GM18517 (cell line): ENCODE results near the gene ACAP2.
A peak's percentile ranks its signal among the peaks of the same experiment; 100 is the strongest.
"Not testable (repeated sequence)": the region's sequence is repeated elsewhere in the genome, so short reads cannot be mapped to it uniquely, and the experiment has no call there.

Source experiments
- ATAC-seq: cut with Tn5 transposase; IDR thresholded peaks from one replicate; pipeline ENCODE4 v1.9.1; 2021; ENCODE audit warnings: mild to moderate bottlenecking, moderate library complexity; ENCODE audit not compliant: unreplicated experiment

ACAP2 gene, protein sequence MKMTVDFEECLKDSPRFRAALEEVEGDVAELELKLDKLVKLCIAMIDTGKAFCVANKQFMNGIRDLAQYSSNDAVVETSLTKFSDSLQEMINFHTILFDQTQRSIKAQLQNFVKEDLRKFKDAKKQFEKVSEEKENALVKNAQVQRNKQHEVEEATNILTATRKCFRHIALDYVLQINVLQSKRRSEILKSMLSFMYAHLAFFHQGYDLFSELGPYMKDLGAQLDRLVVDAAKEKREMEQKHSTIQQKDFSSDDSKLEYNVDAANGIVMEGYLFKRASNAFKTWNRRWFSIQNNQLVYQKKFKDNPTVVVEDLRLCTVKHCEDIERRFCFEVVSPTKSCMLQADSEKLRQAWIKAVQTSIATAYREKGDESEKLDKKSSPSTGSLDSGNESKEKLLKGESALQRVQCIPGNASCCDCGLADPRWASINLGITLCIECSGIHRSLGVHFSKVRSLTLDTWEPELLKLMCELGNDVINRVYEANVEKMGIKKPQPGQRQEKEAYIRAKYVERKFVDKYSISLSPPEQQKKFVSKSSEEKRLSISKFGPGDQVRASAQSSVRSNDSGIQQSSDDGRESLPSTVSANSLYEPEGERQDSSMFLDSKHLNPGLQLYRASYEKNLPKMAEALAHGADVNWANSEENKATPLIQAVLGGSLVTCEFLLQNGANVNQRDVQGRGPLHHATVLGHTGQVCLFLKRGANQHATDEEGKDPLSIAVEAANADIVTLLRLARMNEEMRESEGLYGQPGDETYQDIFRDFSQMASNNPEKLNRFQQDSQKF

DNA sequence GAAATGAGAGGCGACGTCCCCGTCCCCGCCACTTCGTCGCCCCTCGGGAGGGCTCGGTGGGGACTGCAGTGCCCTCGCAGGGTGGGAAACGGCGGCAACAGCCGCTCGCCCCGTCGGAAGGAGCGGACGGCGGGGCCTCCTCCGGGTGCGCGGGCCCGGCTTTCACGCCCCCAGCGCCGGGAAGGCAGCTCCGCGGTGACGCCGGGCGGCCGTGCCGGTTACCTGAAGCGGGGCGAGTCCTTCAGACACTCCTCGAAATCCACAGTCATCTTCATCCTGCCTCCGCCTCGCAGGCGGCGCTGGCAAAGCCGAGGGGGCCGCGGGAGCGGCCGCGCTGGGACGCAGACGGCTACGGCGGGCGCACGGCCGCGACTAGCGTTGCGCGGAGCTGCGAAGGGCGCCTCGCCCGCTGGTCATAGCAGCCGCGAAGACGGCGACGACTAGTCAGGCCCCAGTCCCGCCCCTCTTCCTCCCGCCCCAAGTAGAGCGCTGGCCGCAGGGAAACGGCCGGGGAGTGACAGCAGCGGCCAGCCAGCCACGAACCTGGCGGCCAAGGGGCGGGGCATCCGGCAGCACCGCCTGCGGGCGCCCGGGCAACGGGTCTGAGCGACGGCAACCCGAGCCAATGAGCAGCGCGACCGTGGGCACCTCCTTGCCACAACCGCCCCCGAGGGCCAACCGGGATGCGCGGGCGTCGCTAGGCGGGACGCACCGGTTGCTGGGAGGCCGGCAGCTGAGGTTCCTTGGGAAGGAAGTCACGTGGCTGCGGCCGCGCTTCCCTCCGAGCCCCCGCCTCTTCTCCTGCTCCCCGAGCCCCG lies at the start of gene ACAP2:
Gene ACAP2 (minus strand): TSS at position 448 of the 818 bp plus-strand sequence. CDS start 173 bp downstream, at position 275.
- peak; percentile 87 for ATAC-seq

DNA sequence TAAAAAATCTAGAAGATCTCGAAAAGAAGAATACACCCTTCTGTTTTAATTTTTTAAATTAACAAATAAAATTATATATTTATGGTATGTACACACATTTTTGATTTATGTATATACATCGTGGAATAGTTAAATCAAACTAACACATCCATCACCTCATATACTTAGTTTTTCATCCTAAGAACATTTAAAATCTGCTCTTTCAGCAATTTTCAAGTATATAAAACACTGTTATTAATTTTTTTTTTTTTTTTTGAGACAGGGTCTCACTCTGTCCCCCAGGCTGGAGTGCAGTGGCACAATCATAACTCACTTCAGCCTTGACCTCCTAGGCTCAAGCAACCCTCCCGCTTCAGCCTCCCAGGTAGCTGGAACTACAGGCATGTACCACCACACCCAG lies 32.8 kb upstream of the ACAP2 start:
- ATAC-seq, result no peak

DNA sequence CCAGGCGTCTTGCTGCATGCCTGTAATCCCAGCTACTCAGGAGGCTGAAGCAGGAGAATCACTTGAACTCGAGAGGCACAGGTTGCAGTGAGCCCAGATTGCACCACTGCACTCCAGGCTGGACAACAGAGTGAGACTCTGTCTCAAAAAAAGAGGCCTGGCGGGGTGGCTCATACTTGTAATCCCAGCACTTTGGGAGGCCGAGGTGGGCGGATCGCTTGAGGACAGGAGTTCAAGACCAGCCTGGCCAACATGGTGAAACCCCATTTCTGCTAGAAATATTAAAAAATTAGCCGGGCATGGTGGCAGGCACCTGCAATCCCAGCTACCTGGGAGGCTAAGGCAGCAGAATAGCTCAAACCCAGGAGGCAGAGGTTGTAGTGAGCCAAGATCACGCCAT lies 32.3 kb upstream of the ACAP2 start:
- not testable (repeated sequence) for ATAC-seq

DNA sequence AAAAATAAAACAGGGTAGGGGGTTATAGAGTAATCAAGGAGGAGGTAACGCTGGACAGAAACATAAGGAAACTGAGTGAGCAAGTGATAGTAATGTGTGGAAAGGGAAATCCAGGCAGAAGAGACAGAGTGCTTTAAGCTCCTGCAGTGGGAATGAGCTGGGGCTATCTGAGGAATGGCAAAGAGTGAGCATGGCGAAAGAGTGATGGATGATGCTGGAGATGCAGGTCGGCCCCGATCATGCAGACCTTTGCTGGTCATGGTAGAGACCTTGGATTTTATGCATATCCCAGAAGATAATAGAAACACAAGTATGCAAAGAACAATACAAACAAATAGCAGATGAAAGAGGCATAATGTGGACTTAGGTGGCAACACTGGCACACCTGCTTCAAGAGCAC lies 26.0 kb upstream of the ACAP2 start:
- no peak for ATAC-seq

DNA sequence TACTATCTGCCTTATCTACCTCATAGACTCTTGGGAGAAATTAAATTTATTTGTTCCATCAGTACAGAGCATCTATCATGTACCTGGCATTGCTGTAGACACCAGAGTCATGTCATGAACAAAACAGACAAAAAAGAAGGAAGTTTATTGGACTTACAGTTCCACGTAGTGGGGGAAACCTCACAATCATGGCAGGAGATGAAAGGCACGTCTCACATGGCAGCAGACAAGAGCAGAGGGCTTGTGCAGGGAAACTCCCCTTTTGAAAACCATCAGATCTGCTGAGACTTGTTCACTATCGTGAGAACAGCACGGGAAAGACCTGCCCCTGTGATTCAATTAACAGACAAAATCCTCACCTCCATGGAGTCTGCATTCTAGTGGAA lies 25.6 kb upstream of the ACAP2 start:
- ATAC-seq, result no peak

DNA sequence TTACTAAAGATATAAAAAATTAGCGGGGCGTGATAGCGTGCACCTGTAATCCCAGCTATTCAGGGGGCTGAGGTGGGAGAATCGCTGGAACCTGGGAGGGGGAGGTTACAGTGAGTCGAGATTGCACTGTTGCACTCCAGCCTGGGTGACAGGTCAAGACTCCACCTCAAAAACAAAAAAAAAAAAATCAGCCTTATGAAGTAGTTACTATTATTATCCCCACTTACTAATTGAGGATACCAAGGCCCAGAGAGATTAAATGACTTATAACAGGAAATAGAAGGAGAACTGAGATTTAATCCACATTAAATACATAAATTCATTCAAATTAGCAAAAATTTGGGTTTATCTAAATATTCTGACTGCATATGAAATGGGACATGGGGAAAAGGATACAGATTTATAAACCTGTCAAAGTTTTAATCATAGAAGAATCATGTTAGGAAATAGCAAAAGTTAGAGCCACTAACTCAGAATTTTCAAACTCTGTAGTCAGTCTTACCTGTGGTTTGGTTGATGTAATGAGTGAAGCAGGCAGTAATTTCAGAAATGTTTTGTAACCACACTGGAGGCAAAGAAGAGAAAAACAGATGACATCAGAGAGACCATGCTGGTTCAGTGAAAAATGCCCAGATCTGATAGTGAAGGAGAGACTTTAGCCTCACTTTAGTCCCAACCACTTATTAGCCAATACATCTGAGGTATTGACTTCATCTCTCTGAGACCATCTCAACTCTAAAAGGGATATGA lies 25.0 kb upstream of the ACAP2 start:
- ATAC-seq, result no peak

DNA sequence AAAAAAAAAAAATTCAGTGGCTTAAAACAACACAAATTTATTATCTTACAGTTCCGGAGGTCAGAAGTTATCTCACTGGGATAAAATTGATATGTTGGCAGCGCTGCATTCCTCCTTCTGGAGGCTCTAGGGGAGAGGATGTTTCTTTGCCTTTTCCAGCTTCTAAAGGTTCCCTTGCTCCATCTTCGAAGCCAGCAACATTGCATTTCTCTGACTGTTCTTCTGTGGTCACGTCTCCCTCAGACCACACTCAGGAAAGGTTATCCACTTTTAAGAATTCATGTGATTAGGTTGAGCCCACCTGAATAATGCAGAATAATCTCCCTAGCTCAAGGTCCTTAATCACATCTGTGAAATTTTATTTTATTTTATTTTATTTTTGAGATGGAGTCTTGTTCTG lies 23.4 kb upstream of the ACAP2 start:
- ATAC-seq, result no peak

DNA sequence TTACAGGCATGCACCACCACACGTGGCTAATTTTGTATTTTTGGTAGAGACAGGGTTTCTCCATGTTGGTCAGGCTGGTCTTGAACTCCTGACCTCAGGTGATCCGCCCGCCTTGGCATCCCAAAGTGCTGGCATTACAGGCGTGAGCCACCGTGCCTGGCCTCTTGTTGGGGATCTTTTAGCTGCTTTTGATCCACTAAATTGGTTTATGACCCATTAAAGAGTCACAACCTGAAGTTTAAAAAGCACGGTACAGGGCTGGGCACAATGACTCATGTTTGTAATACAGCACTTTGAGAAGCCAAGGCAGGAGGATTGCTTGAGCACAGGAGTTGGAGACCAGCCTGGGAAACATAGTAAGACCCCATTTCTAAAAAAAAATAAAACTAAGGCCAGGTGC lies 20.1 kb upstream of the ACAP2 start:
- ATAC-seq, result not testable (repeated sequence)

DNA sequence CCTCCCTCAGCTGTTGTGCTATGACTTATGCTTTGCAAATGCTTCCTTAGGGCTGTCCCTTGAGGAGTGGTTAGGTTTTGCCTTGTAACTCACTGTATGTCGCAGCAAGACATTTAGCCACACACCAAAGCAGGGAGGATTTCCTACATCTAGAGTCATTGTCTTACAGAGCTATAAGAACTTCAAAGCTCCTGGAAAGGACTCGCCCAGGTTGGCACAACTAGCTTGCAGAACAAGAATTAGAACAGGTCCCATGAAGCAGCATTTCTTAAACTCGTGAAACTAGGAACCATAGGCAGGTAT lies 19.4 kb upstream of the ACAP2 start:
- no peak for ATAC-seq

DNA sequence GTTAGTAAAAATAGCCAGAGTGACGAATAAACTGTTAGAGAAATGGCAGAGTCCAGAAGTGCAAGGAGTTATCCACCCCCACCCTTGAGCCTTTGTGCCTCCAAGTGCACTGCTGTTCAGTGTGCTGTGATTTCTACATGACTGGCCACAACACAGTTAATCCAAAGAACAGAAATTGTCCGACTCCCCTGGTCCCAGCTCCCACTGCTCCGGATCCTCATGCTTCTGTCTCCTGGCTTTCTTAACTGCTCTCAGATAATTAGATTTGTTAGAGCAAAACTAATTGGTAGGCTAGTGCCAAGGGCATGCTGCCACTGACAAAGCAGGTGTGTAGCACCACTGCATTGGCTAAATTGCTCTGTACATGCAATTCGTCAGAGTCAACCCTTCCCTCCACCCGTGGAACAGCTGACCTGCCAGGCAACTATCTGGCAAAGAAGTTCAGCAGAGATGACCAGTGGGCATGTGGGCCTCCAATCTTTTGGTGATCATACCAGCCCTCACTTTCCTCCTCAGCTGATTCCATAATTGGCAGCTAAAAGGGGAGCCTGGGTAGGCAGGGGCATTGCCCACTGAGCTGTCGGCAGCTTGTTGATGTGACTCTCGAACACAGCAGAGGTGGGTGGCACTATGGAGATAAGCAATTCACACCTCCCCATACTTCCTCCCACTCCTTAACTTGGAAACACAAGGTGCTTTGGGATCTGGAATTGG lies 18.9 kb upstream of the ACAP2 start:
- ATAC-seq, result no peak

DNA sequence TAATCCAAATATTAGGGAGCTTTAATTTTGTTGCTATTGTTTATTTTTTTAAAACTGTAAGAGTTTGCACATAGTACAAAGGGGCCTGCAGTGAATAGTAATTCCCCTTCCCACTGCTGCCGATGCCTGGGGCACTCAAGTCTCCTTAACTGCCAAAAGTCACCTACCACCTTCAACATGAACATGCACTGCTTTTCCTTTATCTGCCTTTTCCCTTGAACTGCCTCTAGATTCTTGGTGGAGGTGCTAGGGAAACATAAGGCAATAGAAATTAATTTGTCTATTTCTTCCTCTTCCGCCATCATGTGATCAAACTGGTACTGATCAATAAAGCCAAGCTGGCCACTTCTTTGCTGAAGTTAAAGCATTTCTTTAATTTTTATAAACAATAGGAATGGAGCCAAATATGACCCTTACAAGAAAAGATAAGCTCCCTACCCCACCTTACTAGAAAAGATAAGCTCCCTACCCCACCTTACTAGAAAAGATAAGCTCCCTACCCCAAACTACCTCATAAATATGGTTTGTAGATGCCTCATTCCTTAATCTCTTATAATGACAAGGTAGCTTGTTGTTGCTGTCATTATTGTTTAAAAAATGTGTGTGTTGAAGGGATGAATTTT lies 17.4 kb upstream of the ACAP2 start:
- no peak for ATAC-seq

DNA sequence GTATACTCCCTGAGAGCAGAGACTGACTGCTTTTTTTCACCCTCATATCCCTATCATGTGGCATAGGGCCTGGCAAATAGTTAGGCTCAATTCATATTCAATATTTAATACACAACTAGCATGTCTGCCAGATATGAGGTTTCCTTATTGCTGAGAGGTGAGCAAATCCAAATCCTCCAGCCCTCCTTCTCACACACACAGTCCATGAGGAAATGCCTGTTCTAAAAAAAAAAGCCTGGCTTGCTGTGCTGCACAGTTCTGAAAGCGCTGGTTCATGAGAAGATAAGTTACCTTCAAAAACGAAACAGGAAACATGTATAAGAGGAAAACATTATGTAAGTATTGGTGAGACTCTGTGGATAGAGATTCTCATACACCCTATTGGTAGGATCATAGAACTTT lies 15.5 kb upstream of the ACAP2 start:
- peak; percentile 74 for ATAC-seq

DNA sequence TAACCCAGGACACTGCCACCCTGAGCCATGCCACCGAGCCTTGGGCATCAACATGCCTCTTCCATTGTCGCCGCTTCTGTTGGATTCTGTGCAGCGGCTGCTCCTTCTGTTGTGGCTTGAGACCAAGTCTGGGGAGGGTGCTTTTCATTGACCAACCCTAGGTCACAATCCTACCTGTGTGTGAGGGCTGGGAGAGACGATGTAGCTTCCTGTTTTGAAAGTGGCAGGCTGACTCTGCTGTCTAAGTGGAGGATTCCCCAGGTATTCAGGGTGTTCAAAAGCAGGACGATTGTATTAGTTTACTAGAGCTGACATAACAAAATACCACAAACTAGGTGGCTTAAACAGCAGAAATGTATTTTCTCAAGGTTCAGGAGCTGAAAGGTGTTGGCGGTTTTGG lies 13.0 kb upstream of the ACAP2 start:
- ATAC-seq, result no peak

DNA sequence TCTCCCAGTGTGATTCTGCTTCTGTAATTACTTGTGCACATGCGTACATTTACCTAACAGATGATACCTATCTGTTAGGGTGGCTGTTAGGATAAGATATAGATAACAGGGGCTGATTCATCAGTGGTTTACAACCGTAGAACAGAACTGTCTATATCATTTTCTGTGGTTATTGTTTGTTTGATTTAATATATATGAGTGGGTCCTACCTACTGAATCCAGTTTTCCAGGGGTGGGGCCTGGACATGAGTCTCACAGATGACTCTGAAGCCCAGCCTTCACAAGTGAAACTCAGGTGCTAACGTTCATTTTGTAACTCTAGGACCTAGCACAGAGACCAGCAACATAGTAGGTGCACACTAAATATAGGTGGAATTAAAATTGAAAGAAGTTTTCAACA lies 10.4 kb upstream of the ACAP2 start:
- ATAC-seq, result no peak

DNA sequence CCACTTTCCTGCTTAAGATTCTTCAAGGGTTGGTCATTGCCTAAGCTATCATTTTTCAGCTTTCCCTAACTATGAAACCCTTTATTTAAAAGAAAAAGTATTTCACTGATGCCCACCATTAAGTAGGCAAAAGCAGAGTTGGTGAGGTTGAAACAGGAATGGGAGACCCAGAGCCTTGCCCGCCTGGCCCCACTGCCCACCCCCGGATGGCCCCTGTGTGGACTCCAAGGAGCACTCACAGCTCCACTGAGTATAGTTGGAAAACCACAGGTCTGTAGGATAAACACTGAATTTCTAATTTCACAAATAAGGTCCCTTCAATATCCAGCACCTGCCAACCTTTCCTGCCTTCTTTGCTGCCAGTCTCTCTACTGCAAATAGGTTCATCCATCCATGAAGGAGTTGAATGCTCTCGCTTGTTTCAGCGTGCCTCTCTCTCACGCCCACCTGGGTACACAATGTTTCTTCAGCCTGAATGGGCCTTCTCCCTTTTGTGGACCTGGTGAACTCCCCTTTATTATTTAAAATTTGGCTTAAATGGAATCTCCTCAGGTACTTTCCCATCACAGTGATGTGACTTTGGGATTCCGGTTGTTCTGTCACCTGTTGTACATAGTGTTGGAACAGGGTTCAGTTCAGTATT lies 8.7 kb upstream of the ACAP2 start:
- ATAC-seq, result no peak

DNA sequence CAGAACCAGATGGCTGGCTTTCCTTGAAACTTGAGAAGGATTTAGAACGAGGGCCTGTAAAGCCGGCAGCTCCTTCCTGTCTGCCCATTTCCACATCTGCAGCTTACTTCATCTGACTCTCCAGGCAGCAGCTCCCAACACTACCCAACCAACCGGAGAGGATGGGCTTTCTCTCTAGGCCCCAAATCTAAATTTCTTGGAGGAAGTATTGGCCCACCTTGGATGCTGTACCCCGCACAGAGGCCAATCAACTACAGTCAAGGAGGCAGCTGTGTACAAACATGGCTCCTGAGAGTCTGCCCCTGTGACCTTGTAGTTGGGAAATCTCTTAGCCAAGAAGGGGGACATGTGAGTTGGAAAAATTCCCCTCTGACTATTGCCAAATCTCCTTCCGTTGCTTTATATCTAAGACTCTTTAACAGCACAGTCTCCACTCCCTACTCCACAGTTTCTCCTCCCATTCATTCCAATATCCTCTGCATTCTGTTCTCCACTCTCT lies 8.0 kb upstream of the ACAP2 start:
- no peak for ATAC-seq

DNA sequence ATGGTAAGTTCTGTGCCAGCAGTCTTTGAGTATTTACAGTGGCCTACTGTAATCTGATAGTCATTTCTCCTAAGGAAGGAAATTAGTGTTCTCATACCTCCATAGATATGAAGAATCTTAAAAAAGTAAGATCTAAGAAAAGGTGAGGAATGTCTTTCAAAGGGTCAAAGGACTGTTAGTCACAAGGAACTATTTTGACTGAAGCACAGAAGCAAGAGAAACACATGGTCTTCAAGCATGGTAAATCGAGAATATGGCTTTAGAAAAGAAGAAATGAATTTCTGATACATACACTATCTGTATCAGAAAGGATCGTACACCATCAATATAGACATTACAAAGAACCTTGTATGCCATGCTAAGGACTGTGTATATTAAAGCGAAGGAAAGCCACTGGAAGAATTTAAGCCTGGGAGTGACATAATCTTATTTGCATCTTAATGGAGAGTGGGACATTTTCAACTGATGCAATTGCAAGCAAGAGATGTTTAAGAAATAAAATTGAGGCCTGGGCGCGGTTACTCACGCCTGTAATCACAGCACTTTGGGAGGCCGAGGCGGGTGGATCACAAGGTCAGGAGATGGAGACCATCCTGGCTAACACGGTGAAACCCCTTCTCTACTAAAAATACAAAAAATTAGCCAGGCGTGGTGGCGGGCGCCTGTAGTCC lies 5.5 kb upstream of the ACAP2 start:
- ATAC-seq, result no peak

DNA sequence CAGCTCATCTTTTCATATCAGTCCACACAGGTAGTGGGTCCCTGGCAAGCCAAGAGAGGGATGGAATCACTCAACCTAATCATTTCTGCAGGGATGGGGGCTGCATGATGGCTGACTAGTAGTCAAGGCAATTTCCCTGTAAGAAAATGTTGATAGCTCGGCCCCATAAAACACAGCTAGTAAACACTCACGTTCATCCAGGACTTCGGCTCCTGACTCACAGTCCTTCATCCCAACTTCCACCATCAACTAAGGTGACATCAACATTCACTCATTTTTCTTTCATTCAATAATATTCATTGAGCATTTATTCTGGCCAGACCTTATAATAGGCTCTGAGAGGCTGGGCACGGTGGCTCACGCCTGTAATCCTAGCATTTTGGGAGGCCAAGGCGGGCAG lies 4.4 kb upstream of the ACAP2 start:
- no peak for ATAC-seq

DNA sequence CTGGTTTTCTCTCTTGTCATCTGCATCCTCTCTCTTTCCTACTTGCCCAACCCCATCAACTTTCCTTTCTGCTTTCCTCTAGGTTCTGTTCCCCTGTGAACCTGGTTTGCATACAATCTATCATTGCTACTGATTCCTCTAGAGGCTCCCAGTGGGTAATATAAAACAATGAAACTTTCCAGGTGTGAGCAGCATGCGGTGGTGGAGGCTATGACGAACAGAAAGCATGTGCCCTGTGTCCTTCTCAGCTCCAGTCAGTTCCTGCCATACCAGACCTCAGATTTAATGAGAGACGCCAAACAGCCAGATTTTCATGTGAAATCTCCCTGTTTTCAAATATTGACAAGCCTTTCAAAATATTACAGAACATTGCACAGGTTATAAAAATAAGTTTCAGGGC lies 3.5 kb upstream of the ACAP2 start:
- no peak for ATAC-seq
